CD4-positive, alpha-beta T cell treated with Interleukin-15 for 1 hour (primary cell): ENCODE data around the gene SCIN.

Experiments
- DNase-seq: peaks from one replicate; pipeline ENCODE4 v3.0.0-alpha.2; 2020

Gene SCIN

DNA sequence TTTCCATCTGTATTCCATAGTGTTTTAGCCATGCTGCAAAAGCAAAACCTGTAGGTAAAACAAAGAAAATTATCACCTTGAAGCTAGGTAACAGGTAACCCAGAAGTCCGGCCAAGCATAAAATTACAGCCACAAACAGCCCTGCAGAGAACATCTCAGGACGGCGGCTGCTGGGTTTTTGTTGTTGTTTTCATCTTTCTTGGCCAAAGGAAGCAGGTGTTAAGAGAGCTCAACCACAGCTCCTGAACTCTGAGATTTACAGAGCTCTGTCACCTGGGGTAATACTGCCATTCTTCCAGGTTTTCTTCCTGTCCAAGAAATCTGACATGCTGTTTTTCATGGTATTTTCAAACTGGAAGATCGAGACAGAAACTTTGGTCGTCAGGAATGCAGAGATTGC lies 847 bp upstream of the SCIN start:
- DNase-seq = no peak

DNA sequence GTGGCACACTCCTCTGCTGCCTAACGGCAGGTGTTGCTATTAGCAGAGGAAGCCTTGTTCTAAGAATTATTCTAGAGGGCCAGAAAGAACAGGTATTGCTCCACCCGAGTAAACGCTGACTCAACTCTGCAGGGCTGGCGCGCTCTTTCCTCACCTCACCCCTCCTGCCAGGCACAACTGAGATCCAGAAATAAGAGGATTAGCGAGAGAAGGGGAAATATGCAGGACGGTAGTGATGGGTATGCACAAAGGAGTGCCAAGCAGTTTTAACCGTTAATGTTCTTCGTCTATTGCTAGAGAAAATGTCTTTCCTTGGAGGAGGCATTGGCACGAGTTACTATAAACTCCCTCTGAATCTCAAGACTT lies 369 bp upstream of the SCIN start:
- no peak for DNase-seq

DNA sequence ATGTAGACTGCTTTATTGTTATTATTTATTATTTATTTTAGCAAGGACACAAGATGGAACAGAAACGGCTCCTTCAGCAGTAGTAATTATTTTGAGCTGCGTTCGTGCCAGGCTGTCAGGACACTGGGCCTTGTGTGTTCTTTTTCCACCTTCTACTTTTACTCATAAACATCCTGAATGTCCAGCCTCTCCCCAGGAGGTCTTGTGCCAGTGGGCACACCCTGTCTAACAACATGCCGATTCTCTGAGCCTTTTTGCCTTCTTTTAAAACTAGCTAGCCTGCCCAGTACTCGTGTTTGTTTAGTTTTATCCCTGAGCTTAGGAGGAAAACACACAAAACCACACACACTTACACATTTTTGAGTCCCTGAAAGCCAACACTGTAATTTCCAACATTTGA lies 1.2 kb downstream of the SCIN start:
- DNase-seq = no peak

DNA sequence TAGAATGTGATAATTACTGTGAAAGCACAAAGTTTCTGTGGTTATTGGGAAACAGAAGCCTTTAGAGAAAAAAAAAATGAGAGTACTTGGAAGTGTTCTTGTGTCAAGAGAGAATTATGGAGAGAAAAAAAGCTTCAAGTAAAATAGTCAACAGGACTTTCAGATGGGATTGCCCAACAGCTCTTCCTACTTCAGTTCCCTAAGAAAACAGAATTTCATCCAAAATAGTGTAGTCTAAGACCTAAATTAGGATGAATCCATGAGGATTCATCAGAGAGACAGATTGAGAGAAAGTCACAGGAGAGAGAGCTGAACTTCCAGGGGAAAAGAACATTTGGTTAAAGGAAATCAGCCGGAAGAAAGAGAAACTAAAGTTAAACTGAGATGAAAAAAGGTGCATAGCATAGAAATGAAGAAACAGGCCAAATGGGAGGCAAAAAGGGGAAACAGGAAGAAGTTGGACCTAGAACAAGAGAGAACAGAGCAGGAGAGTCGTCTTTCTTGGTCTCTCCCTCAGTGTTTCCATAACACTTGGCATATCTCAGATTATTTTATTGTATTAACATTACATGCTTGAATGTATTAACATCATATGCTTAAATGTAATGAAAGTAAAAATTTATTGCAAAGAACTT lies 2.5 kb downstream of the SCIN start:
- DNase-seq = no peak

DNA sequence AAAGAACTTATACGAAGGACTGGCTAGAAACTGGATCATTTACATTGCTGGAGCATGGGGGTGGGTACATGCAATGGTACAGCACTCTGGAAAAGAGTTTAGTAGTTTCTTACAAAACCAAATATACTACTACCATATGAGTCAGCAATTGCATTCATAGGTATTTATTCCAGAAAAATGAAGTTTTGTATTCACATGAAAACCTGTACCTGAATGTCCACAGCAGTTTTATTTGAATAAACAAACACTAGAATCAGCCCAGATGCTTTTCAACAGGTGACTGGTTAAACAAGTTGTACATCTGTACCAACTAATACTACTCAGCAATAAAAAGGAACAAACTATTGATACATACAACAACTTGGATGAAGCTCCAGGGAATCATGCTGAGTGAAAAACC lies 3.4 kb downstream of the SCIN start:
- no peak for DNase-seq

DNA sequence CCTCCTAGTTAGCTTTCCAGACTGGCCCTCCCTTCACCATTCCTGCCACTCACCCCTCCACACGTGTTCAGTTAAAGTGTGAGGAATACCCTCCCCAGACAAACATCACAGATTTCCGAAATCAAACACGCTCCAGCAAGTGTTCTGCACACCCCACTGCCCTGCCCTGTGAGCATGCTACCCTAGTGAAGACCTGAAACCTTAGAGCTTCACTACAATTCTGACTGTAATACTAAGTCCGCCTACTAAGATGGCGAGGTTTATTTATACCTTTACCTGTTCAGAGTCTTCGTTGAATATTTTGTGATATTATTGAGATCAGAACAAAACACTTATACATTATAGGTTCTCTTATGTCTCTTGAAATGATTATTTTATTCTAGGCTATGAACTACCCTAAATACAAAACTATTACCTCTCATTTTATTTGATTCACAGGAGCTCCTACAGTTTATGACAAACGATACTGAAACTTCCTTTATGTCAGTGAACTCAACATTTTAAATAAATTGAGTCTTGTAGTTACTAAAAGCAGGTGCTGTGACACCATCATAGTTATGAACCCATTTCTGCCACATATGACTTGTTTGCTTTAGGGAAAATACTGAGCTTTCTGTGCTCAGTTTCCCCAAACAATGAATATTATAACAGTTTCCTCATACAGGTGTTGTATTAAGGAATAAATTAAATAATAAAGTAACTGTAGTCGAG lies 8.6 kb downstream of the SCIN start:
- DNase-seq = no peak

DNA sequence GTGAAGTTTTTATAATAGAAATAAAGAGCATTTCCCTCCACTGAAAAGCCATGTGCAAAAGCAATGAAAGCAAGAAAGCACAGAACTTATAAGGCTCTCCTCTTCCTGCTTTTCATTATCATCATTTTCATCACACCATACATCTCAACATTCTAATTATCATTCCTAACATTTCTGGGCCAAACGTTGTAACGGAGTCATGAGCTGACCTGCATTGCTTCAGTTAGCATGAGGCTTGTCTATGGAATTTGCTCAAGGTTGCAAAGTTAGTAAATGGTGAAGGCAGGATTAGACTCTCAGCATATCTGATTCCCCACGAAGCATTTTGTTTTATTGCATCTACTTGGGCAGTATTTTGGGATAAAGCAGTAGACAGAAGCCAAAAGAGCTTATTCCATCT lies 11.4 kb downstream of the SCIN start:
- DNase-seq = no peak

DNA sequence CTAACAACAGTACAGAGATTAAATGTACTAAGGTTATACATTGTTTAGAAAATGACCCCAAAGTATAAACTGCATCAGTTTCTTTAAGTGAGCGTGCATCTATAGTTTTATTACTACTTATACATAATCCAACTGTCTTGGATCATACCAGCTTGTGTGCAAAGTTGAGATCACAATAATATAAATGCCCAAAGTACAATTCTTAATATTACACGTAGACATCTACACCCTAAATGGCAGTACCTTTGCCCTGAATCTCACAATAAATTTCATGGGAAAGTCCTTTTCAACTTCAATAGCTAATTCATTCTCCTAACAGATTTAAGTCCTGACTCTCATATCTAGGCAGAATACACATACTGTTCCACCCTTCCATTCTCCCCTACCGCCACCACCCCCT lies 11.8 kb downstream of the SCIN start:
- no peak for DNase-seq

DNA sequence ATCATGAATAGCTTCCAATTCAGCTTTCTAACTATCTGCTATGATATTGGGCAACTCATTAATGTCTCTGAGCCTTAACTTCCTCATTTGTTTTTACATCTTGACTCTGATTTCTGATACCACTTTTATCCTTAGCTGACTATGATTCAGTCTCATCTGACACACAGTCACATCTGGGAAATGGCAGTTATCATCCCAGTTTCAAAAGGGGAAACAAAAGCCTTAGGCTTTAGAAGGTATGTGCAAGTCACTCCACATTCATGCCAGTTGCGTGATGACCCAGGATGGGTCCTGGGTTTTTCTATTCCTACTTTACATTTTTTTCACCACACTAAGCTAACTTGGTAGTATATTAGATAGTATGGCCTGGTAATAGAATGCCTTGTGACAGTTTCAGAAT lies 12.7 kb downstream of the SCIN start:
- DNase-seq = no peak

DNA sequence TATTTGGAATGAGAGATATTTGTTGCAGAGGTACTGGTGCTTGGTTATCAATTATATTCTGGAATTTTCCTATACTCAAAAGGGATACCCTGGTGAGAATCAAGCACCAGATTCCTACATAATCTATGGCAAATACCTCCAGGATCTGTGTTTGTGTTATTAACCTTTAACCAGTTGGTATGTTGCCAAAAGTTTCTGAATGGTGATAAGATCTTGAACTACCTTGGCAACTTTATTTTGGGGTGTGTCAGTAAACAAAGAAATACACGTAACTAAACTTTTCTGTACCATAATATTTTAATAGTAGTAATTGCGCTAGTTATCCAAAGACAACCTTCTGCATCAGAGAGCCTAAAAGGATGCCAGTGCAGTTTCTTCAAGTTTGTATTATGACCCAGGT lies 13.4 kb downstream of the SCIN start:
- no peak for DNase-seq

DNA sequence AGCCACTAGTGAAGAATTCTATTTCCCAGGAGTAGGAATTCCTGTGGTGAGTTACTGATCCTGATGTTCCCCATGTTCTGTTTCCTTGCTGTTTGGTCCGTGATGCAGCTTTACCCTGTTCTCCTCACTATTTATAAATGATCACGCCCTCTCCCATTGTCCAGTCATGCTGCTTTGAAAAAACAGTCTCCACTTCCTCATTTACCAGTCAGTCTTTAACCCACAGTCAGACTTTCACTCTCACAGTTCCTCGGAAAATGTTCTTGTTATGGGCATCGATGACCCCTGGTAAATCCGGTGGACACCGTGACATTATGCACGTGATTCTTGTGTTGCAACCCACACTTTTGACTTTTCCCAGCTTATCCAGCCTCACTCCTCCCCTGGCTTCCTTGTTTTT lies 14.4 kb downstream of the SCIN start:
- no peak for DNase-seq

DNA sequence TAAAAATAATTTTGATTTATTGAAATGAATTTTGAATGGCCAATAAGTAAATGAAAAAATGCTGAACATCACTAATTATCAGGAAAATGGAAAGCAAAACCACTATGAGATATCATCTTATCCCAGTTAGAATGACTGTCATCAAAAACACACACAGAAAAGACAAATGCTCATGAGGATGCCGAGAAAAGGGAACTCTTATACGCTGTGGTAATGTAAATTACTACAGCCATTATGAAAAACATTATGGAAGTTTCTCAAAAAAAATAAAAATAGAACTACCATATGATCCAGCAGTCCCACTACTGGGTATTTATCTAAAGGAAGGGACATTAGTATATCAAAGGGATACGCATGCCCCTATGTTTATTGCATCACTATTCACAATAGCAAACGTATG lies 15.8 kb downstream of the SCIN start:
- no peak for DNase-seq

DNA sequence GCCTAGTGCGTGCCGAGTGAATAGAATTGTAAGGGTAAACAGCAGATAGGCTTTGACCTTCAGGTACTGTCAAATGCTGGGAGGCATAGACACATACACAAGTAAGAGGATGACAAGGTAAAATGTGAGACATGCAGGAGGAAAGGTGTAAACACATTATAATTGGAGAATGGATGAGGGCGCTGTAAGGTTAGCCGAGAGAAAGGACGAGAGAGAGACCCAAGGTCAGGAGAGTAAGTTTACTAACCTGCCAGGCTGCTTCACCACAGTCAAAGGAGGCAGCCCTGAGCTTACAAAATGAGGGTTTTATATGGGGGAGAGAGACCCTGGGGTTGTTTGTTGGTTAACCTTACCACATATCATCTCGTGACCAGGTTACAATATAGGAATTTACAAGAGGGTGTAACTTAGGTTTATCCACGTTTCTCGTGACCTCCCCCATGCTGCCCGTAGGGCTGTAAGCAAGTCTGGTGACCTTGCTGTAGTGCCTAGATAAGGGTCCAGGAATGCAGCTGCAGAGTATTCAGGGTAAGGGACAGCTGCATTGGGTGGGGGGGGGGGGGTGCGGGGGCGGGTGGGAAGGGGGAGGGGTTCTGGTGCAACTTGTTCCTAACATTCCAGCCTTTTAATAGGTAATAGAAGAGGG lies 17.9 kb downstream of the SCIN start:
- no peak for DNase-seq

DNA sequence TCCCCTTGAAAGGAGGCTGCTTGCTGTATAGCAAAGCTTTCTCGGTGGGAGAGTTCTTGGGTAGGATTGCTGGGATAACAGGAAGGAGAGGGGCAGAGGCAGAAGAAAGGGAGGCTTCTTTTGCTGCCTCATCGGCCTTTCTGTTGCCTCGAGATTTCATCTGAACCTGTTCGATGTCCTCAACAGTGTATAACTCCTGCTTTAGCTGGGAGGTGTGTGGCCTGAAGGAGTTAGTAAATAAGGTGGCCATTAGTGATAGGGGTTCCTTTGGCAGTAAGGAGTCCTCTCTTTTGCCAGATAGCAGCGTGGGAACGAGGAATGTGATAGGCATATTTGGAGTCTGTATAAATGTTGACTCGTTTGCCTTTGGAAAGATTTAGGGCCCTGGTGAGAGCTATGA lies 20.0 kb downstream of the SCIN start:
- DNase-seq = no peak

DNA sequence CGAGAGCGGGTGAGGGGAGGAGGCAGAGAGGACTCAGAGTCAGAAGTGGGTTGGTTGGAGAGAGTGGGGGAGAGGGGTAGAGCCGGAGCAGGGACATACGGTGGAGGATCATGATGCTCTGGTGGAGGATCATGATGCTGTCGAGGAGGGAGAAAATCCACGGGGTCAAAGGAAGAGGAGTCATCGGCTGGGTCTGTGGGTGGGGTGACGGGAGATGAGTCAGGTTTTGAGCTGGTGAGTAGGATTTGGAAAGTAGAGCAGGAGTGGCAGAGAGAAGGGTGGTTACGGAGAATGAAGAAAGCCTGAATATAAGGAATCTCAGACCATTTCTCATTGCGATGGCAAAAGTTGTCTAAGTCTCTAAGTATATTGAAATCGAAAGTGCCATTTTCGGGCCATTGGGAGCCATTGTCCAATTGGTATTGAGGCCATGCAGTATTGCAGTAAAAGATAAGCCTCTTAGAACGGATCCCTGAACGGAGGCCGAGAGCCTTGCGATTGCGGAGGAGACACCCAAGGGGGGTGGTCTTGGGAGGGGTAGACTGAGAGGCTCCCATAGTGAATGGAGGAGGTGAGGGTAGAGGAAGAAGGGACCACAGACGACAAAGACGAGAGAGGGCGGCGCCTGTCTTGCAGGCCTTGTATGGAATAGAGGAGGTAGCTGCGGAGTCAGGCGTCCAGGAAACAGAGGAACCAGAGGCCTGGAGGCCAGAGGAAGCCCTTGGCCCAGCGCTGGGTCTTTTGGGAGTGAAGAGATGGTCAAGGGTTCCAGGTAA lies 23.8 kb downstream of the SCIN start:
- DNase-seq = no peak

DNA sequence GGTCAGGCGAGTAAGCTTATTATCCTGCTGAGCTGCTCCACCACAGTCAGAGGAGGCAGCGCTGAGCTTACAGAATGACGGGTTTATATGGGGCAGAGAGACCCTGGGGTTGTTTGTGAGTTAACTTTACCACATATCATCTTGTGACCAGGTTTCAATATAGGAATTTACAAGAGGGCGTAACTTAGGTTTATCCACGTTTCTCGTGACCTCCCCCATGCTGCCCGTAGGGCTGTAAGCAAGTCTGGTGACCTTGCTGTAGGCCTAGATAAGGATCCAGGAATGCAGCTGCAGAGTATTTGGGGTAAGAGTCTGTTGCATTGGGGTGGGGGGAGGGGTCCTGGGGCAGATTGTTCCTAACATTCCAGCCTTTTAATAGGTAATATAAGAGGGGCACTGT lies 24.6 kb downstream of the SCIN start:
- no peak for DNase-seq

DNA sequence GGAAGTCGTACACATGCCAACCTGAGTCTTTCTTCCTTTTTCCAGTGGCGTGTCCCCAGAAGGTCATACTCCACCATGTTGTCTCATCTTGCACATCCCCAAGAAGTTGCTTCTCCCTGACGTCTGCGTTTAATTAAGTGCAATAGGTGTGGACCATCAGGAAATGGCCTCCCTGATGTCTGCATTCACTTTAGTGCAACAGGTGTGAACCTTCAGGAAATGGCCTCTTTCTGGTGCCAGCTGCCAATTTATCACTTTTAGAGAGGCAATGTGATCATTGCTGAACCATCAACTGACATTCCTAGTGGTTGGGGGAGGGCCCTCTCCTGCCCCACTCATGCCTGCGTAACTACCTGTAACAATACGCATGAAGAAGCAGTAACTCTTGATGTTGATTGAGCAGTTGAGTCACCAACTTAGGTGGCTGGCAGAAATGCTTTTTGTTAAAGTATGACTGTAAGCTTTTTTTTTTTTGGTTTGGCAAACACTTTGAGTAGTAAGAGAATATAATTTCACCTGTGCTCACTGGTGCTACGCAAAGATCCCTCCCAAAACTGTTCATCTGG lies 25.8 kb downstream of the SCIN start:
- DNase-seq = no peak

DNA sequence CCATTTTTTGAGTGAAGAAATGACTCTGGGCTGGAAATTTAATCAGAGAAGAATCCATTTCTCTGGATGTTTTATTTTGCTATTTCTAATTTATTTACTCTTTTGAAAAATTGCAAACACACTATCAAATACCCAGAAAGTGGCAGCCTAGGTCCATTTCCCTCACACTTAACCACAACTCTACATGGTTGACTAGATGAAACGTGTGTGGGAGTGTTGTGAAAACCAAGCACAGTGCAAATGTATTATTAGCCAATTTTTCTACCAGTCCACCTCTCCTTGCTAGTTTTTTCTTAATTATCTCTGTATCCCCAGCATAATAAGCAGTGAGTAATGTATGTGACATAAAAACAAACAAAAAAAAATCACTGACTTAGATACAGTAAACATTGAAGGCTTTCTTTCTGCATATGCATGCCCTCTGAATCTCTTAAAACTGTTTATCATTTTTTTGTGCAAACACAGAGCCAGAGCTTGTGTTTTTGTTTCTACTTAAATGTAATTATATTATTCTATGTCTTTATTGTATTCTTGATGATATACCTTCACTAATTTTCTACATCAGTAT lies 30.9 kb downstream of the SCIN start:
- no peak for DNase-seq

DNA sequence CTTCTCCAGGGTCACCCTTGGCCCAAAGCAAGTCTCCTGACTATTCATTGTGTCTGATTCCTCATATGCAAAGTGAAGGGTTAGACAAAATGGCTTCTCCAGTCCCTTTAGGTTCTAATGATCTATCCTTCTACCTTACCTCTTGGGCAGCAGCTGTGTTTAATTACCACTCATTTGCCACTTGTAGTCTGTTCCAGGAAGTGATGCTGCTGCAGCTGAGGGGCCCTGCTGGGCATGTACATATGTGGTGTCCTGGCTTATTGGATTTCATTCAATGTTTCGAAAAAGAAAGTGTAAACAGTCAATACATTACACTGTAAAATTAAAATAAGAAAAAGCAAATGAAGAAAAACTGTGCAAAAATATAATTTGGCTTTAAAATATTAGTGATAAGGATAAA lies 36.6 kb downstream of the SCIN start:
- no peak for DNase-seq

DNA sequence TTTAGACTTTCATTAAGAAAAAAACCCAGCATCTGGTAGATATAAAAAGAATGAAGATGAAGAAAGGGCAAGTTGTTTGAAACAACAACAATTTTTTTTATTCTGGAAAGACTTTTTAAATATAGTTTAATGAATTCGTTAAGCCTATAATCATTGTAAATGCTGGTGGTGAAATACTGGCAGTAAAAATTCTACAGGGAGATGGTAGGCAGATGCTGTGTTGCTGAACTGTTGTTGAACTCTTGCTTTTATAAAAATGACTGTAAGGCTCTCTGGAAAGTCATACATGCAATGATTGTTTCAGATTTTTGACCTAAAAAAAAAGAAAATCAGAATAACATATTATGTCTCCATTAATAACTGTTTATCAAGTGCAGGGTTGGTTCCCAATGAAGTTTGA lies 39.0 kb downstream of the SCIN start:
- no peak for DNase-seq

DNA sequence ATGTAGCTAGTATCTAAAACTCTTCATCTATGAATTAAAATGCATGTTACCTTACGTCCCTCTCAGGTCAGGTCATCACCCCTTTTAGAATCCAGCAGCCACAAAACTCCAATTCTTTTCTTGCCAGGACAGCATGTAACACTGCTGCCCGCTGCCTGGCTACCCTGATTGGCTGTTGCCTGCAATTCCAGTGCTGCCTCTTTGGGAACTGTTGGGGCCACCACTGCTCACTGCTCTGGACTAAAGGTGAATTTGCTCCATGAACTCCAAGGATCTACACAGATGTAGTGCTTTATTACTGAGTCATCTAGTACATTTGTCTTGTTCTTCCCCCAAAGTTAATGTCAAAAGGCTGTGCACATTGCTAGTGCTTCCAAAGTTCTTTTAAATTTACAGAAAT lies 40.4 kb downstream of the SCIN start:
- DNase-seq = no peak

DNA sequence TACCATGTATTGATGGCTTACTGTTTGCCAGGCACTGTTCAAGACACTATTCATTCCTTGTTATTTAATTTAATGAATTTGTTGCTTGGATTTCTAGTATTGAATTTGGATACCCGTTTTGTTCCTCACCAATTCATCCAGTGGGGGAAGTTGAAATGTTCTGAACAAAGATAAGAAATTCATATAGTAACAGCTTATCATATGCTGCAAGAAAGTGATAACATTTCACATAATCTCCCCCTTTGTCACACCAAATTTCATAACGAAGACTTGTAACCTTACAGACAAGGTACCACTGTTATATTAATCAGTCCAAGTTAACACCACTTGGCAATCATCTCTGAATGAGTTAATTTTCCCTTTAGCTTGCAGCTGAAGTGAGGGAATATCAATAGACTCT lies 42.1 kb downstream of the SCIN start:
- DNase-seq = no peak

DNA sequence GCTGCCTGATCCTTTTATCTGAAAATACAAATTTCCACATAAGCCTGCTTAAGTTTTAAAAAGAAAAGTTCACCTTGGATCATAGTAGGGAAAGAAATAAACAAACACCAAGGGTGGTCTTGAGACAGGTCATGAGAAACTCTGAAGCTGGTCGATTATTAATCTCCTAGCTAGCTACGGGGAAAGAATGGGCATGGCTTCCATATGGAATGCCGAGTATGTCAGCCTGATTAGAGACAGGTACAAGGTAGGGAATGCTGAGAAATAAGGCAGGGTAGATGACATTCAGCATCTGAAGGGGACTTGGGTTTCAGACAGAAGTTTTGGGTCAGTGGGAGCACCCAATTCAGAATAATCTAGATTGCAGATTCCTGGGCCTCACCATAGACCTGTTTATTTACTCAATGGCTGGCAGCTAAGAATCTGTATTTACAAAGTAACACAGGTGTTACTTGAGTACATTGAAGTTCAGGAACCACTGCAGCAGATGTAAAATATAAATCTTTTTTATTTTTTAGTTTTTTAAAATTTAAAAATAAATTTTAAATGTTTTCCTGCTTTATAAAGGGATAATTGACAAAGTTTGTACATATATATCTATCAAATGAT lies 49.0 kb downstream of the SCIN start:
- no peak for DNase-seq
